ENCODE measurements around the gene TIE1.

Gene TIE1

GRCh38 chr1:43312663-43313515, 12.1 kb downstream of the TIE1 start:
- H3K79me2 ChIP-seq = no peaks in the 10 kb centered on the region
- peaks cover 2% of the 10 kb centered on the region for H3K4me1 ChIP-seq
- TF ChIP-seq, protein P1, sequence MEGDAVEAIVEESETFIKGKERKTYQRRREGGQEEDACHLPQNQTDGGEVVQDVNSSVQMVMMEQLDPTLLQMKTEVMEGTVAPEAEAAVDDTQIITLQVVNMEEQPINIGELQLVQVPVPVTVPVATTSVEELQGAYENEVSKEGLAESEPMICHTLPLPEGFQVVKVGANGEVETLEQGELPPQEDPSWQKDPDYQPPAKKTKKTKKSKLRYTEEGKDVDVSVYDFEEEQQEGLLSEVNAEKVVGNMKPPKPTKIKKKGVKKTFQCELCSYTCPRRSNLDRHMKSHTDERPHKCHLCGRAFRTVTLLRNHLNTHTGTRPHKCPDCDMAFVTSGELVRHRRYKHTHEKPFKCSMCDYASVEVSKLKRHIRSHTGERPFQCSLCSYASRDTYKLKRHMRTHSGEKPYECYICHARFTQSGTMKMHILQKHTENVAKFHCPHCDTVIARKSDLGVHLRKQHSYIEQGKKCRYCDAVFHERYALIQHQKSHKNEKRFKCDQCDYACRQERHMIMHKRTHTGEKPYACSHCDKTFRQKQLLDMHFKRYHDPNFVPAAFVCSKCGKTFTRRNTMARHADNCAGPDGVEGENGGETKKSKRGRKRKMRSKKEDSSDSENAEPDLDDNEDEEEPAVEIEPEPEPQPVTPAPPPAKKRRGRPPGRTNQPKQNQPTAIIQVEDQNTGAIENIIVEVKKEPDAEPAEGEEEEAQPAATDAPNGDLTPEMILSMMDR (IDR thresholded peaks at IDR 0.05) = no peak
- H2AFZ ChIP-seq = no peak overlapping the region
- H3K4me3 ChIP-seq (ENCODE audit: low read depth, low read length) = no peak overlapping the region
- H3K9me3 ChIP-seq (ENCODE audit: control insufficient read depth, low read length) = no peaks in the 10 kb centered on the region
- no peak overlapping the region for H3K4me2 ChIP-seq (ENCODE audit: low read length)
- H3K36me3 ChIP-seq (ENCODE audit: control insufficient read depth, insufficient read depth, low read length) = no peaks in the 10 kb centered on the region
- H3K9ac ChIP-seq = no peak overlapping the region
- H3K27ac ChIP-seq = no peak overlapping the region
- no peaks in the 10 kb centered on the region for H3K27me3 ChIP-seq (ENCODE audit: control insufficient read depth, insufficient read depth, low read length)

DNA sequence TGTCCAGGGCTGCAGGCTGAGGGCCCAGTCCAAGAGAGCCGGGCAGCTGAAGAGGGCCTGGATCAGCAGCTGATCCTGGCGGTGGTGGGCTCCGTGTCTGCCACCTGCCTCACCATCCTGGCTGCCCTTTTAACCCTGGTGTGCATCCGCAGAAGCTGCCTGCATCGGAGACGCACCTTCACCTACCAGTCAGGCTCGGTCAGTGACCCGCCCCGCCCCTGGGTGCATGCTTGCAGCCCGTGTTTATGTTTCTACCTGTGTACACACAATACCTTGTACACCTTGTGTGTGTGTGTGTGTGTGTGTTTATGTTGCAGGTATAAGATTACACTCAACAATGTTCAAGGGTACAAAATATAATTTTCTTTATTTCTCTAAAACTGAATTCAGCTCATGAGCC, 13.0 kb downstream of the TIE1 start:
- H3K27ac ChIP-seq = no peak overlapping the region
- no peaks in the 10 kb centered on the region for H3K36me3 ChIP-seq (ENCODE audit: control insufficient read depth, insufficient read depth, low read length)
- no peak overlapping the region for H3K4me2 ChIP-seq (ENCODE audit: low read length)
- no peak overlapping the region for H3K4me3 ChIP-seq (ENCODE audit: low read depth, low read length)
- no peak overlapping the region for H3K9ac ChIP-seq
- no peak overlapping the region for H2AFZ ChIP-seq
- TF ChIP-seq, protein P1 (IDR thresholded peaks at IDR 0.05) = no peak
- no peaks in the 10 kb centered on the region for H3K9me3 ChIP-seq (ENCODE audit: control insufficient read depth, low read length)
- no peaks in the 10 kb centered on the region for H3K27me3 ChIP-seq (ENCODE audit: control insufficient read depth, insufficient read depth, low read length)
- H3K4me1 ChIP-seq = peaks cover 2% of the 10 kb centered on the region
- H3K79me2 ChIP-seq = no peaks in the 10 kb centered on the region

- no peaks in the 10 kb centered on the region for H3K9me3 ChIP-seq (ENCODE audit: control insufficient read depth, low read length)
- H3K27ac ChIP-seq = no peak overlapping the region
- H2AFZ ChIP-seq = no peak overlapping the region
- H3K4me2 ChIP-seq (ENCODE audit: low read length) = no peak overlapping the region
- H3K4me3 ChIP-seq (ENCODE audit: low read depth, low read length) = no peak overlapping the region
- H3K36me3 ChIP-seq (ENCODE audit: control insufficient read depth, insufficient read depth, low read length) = no peaks in the 10 kb centered on the region
- no peaks in the 10 kb centered on the region for H3K79me2 ChIP-seq
- H3K27me3 ChIP-seq (ENCODE audit: control insufficient read depth, insufficient read depth, low read length) = no peaks in the 10 kb centered on the region
- no peak overlapping the region for H3K9ac ChIP-seq
- H3K4me1 ChIP-seq = peaks cover 2% of the 10 kb centered on the region
- TF ChIP-seq, protein P1 (IDR thresholded peaks at IDR 0.05) = no peak
Observed at GRCh38 chr1:43314233-43314632, 13.5 kb downstream of the TIE1 start.

- no peaks in the 10 kb centered on the region for H3K27me3 ChIP-seq (ENCODE audit: control insufficient read depth, insufficient read depth, low read length)
- H3K4me3 ChIP-seq (ENCODE audit: low read depth, low read length) = no peak overlapping the region
Observed at GRCh38 chr1:43315481-43315880, 14.7 kb downstream of the TIE1 start.

More at GRCh38 chr1:43315481-43315880, 14.7 kb downstream of the TIE1 start:
- H3K4me2 ChIP-seq (ENCODE audit: low read length) = no peak overlapping the region
- H3K79me2 ChIP-seq = no peaks in the 10 kb centered on the region
- no peak overlapping the region for H3K9ac ChIP-seq
- peaks cover 2% of the 10 kb centered on the region for H3K4me1 ChIP-seq
- no peak overlapping the region for H2AFZ ChIP-seq
- no peak overlapping the region for H3K27ac ChIP-seq
- H3K36me3 ChIP-seq (ENCODE audit: control insufficient read depth, insufficient read depth, low read length) = no peaks in the 10 kb centered on the region
- TF ChIP-seq, protein P1 (IDR thresholded peaks at IDR 0.05) = no peak
- H3K9me3 ChIP-seq (ENCODE audit: control insufficient read depth, low read length) = no peaks in the 10 kb centered on the region

Measured in parathyroid adenoma (tissue), 2 donors.